Peyer's patch (tissue), 4 donors: ENCODE data around the gene PAFAH1B2.
"Not testable (repeated sequence)": the region's sequence is repeated elsewhere in the genome, so short reads cannot be mapped to it uniquely, and the experiment has no call there.

Experiments
- POLR2A ChIP-seq, 2 donors: fragments of 450-650 bp; IDR thresholded peaks; one replicate each; pipeline ENCODE4 v1.5.1; 2017; ENCODE audit warnings: antibody characterized with exemption in 2 of 2, mild to moderate bottlenecking in 2 of 2, moderate library complexity in 2 of 2
- TF ChIP-seq, protein P1 (sequence below), 6 experiments: fragments of 450-650 bp in 4 of 6; fragments of 200-600 bp in 2 of 6; sonication (generic) in 1 of 6; IDR thresholded peaks; one replicate each; pipeline ENCODE4 v1.5.1; 2017 to 2019; ENCODE audit warnings: antibody characterized with exemption in 6 of 6, mild to moderate bottlenecking in 3 of 6, moderate library complexity in 1 of 6

- TF ChIP-seq, protein P1, sequence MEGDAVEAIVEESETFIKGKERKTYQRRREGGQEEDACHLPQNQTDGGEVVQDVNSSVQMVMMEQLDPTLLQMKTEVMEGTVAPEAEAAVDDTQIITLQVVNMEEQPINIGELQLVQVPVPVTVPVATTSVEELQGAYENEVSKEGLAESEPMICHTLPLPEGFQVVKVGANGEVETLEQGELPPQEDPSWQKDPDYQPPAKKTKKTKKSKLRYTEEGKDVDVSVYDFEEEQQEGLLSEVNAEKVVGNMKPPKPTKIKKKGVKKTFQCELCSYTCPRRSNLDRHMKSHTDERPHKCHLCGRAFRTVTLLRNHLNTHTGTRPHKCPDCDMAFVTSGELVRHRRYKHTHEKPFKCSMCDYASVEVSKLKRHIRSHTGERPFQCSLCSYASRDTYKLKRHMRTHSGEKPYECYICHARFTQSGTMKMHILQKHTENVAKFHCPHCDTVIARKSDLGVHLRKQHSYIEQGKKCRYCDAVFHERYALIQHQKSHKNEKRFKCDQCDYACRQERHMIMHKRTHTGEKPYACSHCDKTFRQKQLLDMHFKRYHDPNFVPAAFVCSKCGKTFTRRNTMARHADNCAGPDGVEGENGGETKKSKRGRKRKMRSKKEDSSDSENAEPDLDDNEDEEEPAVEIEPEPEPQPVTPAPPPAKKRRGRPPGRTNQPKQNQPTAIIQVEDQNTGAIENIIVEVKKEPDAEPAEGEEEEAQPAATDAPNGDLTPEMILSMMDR (IDR thresholded peaks at IDR 0.05): not testable (repeated sequence)
- not testable (repeated sequence) for TF ChIP-seq POLR2A (IDR thresholded peaks at IDR 0.05)
These were observed 6.6 kb upstream of the PAFAH1B2 start for GRCh38 chr11:117137223-117138086.
